K562 (cell line): ENCODE results near the gene ZNF740. TPM values are rescaled to one million over a fixed set of nuclear protein-coding genes. Genes with fewer than 3 reads are reported as not detected.
A peak's percentile ranks its signal among the peaks of the same experiment; 100 is the strongest.

Experiments used
- ARNT ChIP-seq, 2 experiments: fragments of 450-650 bp; IDR thresholded peaks; 2 replicates each; pipeline ENCODE4 v1.6.1; 2016; ENCODE audit warnings: mild to moderate bottlenecking in 1 of 2
- DPF2 ChIP-seq: fragments of 450-650 bp; IDR thresholded peaks from 2 replicates; pipeline ENCODE4 v1.6.1; 2016
- E2F5 ChIP-seq: sonication (generic); formaldehyde crosslinking; IDR thresholded peaks from 2 replicates; pipeline ENCODE4 v1.8.0; 2022; ENCODE audit warnings: mild to moderate bottlenecking, missing genetic modification reagents
- EZH2 ChIP-seq: IDR thresholded peaks from 2 replicates; pipeline ENCODE4 v1.6.1; 2012; ENCODE audit warnings: low read depth, mild to moderate bottlenecking, inconsistent platforms, low read length, borderline replicate concordance
- MED1 ChIP-seq: sonication (generic); formaldehyde crosslinking; IDR thresholded peaks from 2 replicates; pipeline ENCODE4 v1.8.1; 2023; ENCODE audit warnings: missing genetic modification reagents, borderline replicate concordance
- NONO ChIP-seq, 2 experiments: fragments of 200-400 bp in 1 of 2; fragments of 450-650 bp in 1 of 2; formaldehyde crosslinking in 1 of 2; IDR thresholded peaks; 2 replicates each; pipeline ENCODE4 v1.6.1; 2017; ENCODE audit warnings: low read depth in 2 of 2, mild to moderate bottlenecking in 2 of 2, moderate library complexity in 2 of 2, low read length in 1 of 2
- POLR3G ChIP-seq: IDR thresholded peaks from 2 replicates; pipeline ENCODE4 v1.6.1; 2011; ENCODE audit not compliant: insufficient read length, insufficient replicate concordance; ENCODE audit errors: extremely low read depth
- REST ChIP-seq, 2 experiments: fragments of 450-650 bp; formaldehyde crosslinking in 1 of 2; IDR thresholded peaks; 2 replicates each; pipeline versions ENCODE4 v1.4.0 to v1.6.1; 2014 to 2020; ENCODE audit warnings: mild to moderate bottlenecking in 2 of 2, borderline replicate concordance in 1 of 2, low read depth in 1 of 2
- SMARCA5 ChIP-seq: fragments of 450-650 bp; IDR thresholded peaks from 2 replicates; pipeline ENCODE4 v1.6.1; 2016
- SUPT5H ChIP-seq: fragments of 450-650 bp; IDR thresholded peaks from 2 replicates; pipeline ENCODE4 v1.6.1; 2016
- TFE3 ChIP-seq: fragments of 450-650 bp; formaldehyde crosslinking; IDR thresholded peaks from 2 replicates; pipeline ENCODE4 v1.4.0; 2020; ENCODE audit warnings: mild to moderate bottlenecking, mixed read lengths
- ZNF561 ChIP-seq: fragments of 450-650 bp; formaldehyde crosslinking; conservative IDR thresholded peaks from 2 replicates; pipeline ENCODE4 v1.4.0; 2020; ENCODE audit warnings: mild to moderate bottlenecking, moderate library complexity
- ZNF830 ChIP-seq: fragments of 250-450 bp; sonication (Bioruptor Pico); IDR thresholded peaks from 2 replicates; pipeline ENCODE4 v1.5.0; 2021; ENCODE audit warnings: mild to moderate bottlenecking
- polyA plus RNA-seq, 8 experiments: library from polyadenylated mRNA; depleted of rRNA in 4 of 8; stranded (reverse) in 5 of 8; unstranded in 3 of 8; fragments of >200 nt; fragmentation: Nextera tagmentation in 2 of 8; fragmentation: Illumina TruSeq in 1 of 8; extraction: Ambion mirVana in 2 of 8; extraction: Trizol in 1 of 8; gene quantifications; 2 replicates each; pipeline versions ENCODE4 v1.2.1 to v1.2.3, GENCODE V29; 2011 to 2014; ENCODE audit warnings: inconsistent platforms in 1 of 8, missing spikeins in 1 of 8
- total RNA-seq, 7 experiments: library from RNA; depleted of rRNA in 6 of 7; stranded (reverse); fragments of >200 nt in 6 of 7; fragmentation: Illumina TruSeq in 2 of 7; extraction: Trizol in 2 of 7; gene quantifications; 2 replicates each; pipeline versions ENCODE4 v1.2.1 to v1.2.3, GENCODE V29; 2011 to 2021; ENCODE audit warnings: low replicate concordance in 1 of 7
- TF ChIP-seq, protein P1 (sequence below), 3 experiments: IDR thresholded peaks in 2 of 3; conservative IDR thresholded peaks in 1 of 3; 2 replicates each; pipeline ENCODE4 v1.5.1; 2011 to 2012; ENCODE audit warnings: low read length in 3 of 3, mild to moderate bottlenecking in 3 of 3, control low read depth in 2 of 3, improper control_type of control experiment in 1 of 3, inconsistent platforms in 1 of 3, low read depth in 1 of 3, mixed read lengths in 1 of 3, moderate library complexity in 1 of 3; ENCODE audit not compliant: insufficient read depth in 2 of 3

ZNF740 gene
- total and polyA plus RNA-seq, 9 of the 15 experiments (the other 6 are each of a cell fraction or from before 2014, with no cell fraction given) = 0.57 to 46.4 (median 18.6) TPM

DNA sequence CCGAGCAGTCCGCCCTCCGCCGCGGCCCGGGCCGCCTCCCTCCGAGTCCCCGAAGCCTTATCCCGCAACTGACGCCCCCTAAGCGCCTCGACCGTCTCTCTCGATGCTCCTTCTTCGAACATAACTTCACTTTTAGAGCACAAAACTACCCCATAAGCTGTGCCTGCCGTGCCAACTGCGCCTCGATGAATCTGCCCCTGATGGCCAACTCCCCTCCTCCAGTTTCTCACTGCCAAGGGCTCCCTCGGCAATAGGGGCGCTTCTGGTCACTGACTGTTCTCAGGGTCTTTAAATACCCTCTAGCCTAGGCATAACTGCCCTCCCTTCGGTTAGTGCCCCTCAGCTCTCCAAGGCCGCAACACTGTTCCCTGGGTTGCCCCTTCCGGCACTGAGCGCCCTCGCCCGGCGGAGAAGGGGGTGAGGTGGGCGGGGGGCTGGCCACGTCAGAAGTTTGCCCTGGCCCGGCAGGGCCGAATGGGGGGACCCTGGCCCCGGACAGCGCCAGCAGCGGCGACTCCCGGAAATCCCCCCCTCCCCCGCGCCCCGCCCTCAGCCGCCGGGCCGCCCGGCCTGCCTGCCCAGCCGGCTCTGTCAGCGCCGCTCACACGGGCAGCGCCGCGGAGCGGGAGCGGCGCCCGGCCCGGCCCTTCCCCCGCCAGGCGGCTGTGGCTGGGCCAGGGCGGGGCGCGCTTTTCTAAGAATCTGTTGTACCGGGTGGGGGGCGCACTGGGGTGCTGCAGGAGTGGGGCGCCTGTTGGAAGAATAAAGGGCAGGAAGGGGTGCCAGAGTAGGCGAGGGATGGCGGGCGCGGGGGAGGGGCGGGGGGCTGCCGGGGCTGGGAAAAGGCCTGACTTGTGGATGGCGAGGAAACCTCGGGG is 40.9 kb downstream of the ZNF740 start (continued):
- no peak for TF ChIP-seq E2F5 (CRISPR knock-in tag)
- TF ChIP-seq SUPT5H = peak; percentile 88
- TF ChIP-seq DPF2 = peak; percentile 52
- peak; percentile 10; the same call in 1 of the 2 replicates for TF ChIP-seq REST (IDR thresholded peaks at IDR 0.05; ENCODE audit: borderline replicate concordance)
- no peak for TF ChIP-seq REST (CRISPR knock-in tag; IDR thresholded peaks at IDR 0.05; ENCODE audit: low read depth)
- TF ChIP-seq POLR3G = no peak
- TF ChIP-seq, protein P1, sequence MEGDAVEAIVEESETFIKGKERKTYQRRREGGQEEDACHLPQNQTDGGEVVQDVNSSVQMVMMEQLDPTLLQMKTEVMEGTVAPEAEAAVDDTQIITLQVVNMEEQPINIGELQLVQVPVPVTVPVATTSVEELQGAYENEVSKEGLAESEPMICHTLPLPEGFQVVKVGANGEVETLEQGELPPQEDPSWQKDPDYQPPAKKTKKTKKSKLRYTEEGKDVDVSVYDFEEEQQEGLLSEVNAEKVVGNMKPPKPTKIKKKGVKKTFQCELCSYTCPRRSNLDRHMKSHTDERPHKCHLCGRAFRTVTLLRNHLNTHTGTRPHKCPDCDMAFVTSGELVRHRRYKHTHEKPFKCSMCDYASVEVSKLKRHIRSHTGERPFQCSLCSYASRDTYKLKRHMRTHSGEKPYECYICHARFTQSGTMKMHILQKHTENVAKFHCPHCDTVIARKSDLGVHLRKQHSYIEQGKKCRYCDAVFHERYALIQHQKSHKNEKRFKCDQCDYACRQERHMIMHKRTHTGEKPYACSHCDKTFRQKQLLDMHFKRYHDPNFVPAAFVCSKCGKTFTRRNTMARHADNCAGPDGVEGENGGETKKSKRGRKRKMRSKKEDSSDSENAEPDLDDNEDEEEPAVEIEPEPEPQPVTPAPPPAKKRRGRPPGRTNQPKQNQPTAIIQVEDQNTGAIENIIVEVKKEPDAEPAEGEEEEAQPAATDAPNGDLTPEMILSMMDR (IDR thresholded peaks at IDR 0.05 in 2 of 3, conservative IDR thresholded peaks at IDR 0.05 in 1 of 3; ENCODE audit: insufficient read depth in 2 of 3, low read depth in 1 of 3, low read length in 3 of 3) = peak; percentile 9 to 35 (median 23); a peak in 4 of 6 replicates
- peak in 1 of 2 experiments; percentile 61; a peak in 1 of 4 replicates for TF ChIP-seq NONO (IDR thresholded peaks at IDR 0.05; ENCODE audit: low read depth in 2 of 2, low read length in 1 of 2)
- TF ChIP-seq ZNF830 = 0 out of 2 replicates have a peak, but pooled peaks have one; percentile 68
- no peak for TF ChIP-seq EZH2
- TF ChIP-seq MED1 (CRISPR knock-in tag) = peak; percentile 57; the same call in 1 of the 2 replicates
- TF ChIP-seq TFE3 (CRISPR knock-in tag) = no peak
- 0 out of 4 replicates have a peak, but pooled peaks of 1 of the 2 experiments have one; percentile 55 for TF ChIP-seq ARNT (IDR thresholded peaks at IDR 0.05)
- TF ChIP-seq SMARCA5 = peak; percentile 71; the same call in 1 of the 2 replicates
- no peak for TF ChIP-seq ZNF561 (CRISPR knock-in tag)
